ENCODE data around the gene IRS1.

GRCh38 chr2:226743915-226744314, 55.7 kb downstream of the IRS1 start:
- no peak for TF ChIP-seq CEBPB (IDR thresholded peaks at IDR 0.05)
- TF ChIP-seq EP300 (IDR thresholded peaks at IDR 0.05; ENCODE audit: borderline replicate concordance), result no peak
- TF ChIP-seq YY1 (IDR thresholded peaks at IDR 0.05; ENCODE audit: low read depth), result no peak
- no peak for TF ChIP-seq REST (IDR thresholded peaks at IDR 0.05; ENCODE audit: low read depth)
- no peak for TF ChIP-seq RAD21 (IDR thresholded peaks at IDR 0.05; ENCODE audit: low read depth)
- TF ChIP-seq NFIC (IDR thresholded peaks at IDR 0.05), result no peak
- no peak for TF ChIP-seq TEAD4 (IDR thresholded peaks at IDR 0.05)
- no peak for TF ChIP-seq EGR1 (IDR thresholded peaks at IDR 0.05)
- TF ChIP-seq FOXM1 (IDR thresholded peaks at IDR 0.05; ENCODE audit: borderline replicate concordance, low read depth), result no peak
- no peak for TF ChIP-seq USF1 (IDR thresholded peaks at IDR 0.05)

All from Ishikawa (cell line).